GM12875 (cell line): ENCODE data around the gene SLC34A1.

Experiments used
- H3K4me3 ChIP-seq: one replicate; pipeline ENCODE4 v1.5.1; 2011; ENCODE audit warnings: low read depth, low read length, control low read depth
- TF ChIP-seq, protein P1 (sequence below): IDR thresholded peaks from 2 replicates; pipeline ENCODE4 v1.5.1; 2011; ENCODE audit warnings: low read depth, mild to moderate bottlenecking, control low read depth, inconsistent platforms, low read length, moderate library complexity, borderline replicate concordance; ENCODE audit not compliant: insufficient read depth

SLC34A1 gene

DNA sequence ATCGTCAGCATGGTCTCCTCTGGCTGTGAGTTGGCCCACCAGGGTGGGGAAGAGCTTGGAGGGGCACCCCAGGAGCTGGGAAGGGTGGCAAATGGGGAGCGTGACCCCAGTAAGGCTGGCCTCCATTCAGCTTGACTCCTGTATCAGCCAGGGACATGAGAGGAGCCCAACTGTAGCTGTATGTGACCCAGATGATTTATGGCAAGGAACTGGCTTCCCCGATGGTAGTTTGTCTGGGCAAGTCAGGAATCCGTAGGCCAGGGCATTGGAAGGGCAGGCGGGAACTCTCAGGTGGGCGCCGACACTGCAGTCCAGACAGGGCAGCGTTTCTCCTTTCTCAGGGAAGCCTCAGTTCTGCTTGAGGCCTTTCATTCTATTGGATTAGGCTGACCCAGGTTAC, 2.3 kb downstream of the SLC34A1 start:
- TF ChIP-seq, protein P1, sequence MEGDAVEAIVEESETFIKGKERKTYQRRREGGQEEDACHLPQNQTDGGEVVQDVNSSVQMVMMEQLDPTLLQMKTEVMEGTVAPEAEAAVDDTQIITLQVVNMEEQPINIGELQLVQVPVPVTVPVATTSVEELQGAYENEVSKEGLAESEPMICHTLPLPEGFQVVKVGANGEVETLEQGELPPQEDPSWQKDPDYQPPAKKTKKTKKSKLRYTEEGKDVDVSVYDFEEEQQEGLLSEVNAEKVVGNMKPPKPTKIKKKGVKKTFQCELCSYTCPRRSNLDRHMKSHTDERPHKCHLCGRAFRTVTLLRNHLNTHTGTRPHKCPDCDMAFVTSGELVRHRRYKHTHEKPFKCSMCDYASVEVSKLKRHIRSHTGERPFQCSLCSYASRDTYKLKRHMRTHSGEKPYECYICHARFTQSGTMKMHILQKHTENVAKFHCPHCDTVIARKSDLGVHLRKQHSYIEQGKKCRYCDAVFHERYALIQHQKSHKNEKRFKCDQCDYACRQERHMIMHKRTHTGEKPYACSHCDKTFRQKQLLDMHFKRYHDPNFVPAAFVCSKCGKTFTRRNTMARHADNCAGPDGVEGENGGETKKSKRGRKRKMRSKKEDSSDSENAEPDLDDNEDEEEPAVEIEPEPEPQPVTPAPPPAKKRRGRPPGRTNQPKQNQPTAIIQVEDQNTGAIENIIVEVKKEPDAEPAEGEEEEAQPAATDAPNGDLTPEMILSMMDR: no peak
- no peak overlapping the region for H3K4me3 ChIP-seq

DNA sequence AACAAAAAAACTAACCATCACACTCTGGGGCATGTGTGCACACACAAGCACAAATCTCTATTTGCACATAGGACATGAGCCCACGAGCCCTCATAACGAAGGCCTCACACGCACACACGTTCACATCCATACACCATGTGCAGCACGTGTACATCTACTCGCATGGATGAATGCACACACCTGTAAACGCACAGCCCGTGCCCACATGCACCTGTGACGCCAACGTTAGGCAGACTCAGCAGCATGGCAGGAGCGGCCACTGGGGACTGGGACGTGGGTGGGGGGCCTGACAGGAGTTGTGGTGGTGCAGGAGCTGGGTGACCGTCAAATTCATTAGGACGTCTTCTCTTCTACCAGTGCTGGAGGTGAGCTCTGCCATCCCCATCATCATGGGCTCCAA, 3.2 kb downstream of the SLC34A1 start:
- H3K4me3 ChIP-seq: no peak overlapping the region
- TF ChIP-seq, protein P1: no peak

DNA sequence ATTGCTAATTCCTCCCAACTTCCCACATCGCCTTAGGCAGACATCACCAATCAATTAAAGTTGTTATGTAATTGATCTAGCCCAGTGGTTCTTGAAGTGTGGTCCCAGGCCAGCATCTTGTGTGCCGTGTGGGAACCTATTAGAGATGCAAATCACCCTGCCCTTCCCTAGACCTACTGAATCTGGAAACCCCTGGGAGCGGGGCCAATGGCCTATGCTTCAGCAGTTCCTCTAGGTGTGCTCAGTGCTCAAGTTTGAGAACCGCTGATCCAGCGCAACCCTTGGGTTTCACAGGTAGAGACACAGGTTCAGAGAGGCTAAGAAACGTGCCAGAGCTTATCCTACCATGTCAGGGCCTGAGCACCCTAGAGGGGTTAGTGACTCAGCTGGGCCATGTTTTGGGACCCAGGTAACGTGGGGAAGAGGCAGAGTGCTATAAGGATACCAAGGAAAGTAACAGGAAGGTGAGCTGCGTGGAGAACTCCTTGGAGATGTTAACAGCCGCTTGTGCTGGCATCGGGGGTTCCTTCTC, 4.4 kb downstream of the SLC34A1 start:
- TF ChIP-seq, protein P1: no peak
- no peak overlapping the region for H3K4me3 ChIP-seq

DNA sequence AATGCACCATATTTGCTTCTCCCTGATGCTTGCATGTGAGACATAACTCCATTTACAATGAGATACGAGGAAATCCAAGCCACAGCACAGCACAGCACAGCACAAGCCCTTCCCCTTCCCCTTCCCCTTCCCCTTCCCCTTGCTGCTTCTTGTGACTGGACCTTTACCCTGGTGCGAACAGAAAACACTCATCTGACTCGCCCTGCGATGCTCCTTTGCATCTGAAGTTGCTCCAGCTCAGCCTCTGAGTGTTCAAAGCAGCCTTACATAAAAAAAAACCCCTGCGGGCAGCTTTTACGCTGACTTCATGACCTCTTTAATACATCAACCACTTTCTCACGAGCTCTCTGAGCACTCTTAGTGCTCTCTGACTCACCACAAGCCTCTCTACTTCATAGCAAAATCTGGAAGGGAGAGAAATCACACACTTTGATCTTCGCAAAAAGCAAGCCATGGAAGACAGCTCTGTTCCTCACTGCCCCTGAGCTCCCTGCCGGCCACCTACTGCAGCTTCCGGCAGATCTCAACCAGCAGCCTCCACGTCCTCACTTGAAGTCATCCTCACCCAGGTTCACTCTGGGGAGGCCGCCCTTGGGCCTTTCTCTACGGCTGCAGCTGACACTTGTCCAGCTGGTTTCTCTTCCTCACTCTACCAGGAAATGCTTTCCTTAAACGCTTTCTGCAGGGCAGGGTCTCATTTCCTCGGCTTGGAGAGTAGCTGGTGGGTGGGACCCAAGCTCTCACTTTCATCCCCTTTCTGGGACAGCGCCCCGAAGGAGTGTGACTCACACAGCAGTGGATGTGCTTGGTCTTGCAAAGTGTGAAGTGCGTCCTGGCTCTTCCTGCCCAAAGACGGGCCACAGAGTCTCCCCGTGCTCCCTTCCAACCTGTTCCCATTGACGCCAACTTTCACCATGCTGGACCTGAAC, 5.3 kb downstream of the SLC34A1 start:
- TF ChIP-seq, protein P1: no peak
- no peak overlapping the region for H3K4me3 ChIP-seq

DNA sequence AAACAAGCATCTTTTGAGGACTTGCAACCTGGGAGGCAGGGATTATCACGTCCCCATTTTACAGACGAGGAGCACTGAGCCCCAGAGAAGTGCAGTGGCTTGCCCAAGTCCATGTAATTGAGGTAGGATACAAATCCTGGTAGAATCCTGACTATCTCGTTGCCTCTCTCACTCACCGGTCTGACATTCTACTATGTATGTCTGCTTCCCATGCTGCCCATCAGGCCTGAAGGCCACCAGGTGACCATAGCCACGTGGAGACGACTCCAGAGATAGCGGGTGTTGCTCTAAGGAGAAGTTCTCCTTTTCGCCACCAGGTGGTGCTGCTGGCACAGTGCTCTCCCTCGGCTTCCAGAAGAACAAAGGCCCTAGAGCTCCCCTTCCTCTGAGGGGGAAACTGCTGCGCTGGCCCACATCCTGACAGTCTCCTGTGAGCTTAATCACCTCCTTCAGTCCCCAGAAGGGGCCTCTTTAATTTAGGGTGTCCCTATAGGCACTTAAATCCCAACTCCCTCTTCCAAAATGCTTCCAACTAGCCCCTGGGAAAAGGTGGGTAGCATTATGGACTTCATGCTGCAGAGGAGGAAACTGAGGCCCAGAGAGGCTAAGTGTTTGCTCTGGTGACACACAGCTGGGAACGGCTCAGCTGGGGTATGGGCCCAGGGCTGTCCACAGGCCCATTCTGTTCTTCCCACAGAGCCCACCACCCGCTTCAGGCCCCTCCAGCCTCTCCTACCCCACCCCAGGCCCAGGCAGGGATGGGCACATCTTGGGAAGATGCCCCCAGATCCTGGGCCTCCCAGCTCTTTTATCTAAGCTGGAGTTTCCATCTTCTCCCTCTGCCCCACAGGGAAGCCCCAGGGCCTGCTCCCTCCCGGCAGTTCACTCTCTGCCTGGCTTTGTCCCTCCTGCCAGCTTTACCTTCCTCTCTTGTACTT, 6.4 kb downstream of the SLC34A1 start:
- no peak overlapping the region for H3K4me3 ChIP-seq
- TF ChIP-seq, protein P1: peak; percentile 94

DNA sequence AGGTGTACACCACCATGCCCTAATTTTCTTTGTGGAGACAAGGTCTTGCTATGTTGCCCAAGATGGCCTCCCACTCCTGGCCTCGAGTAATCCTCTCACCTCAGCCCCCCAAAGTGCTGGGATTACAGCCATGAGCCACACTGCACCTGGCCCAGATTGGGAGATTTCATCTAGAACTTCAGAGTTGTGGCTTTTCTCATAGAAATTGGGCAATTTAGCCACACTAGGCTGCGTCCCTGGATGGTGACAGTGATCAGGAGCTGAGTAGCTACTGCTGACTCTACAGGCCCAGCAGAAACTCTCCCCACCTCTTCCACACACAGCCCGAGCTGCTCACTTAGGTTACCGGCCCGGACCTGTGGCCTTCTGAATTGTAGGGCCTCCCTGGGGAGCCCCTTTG, 8.5 kb downstream of the SLC34A1 start:
- H3K4me3 ChIP-seq: no peak overlapping the region
- TF ChIP-seq, protein P1: no peak
